Measurements from ENCODE around the gene ZNF35. TPM values are rescaled to one million over a fixed set of nuclear protein-coding genes. Genes with fewer than 3 reads are reported as not detected.
"Not testable (repeated sequence)": the region's sequence is repeated elsewhere in the genome, so short reads cannot be mapped to it uniquely, and the experiment has no call there.

The ZNF35 gene
- polyA plus RNA-seq, 2 of the 4 experiments (the other 2 are of a cell fraction) = 4.1 to 5.0 TPM

DNA sequence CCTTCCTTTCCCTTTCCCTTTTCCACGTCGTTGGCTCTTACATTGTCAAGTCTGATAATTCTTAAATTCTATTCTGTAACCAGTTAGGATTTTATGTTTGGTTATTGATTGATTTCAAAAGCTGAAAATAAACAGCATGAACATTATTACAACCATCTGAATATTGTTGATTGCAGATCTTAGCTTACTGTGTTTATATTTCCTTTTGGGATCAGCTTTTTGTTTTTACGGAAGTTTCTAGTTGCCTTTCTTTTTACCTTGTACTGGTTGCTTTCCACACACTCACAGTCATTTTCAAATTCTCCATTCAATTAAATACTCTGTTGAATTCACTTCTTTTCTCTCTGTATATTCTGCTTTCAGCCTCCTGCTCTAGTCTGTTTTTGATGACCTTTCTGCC lies 16.6 kb downstream of the ZNF35 start:
- ATAC-seq (no peak), FAIRE-seq (no peak), DNase-seq (ENCODE audit: low read depth in 1 of 2, low spot score in 1 of 2) (no peak)
- H3K27ac ChIP-seq = no peak overlapping the region
- no peaks in the 10 kb centered on the region for H3K4me1 ChIP-seq
- H3K4me3 ChIP-seq = no peak overlapping the region
- ChIA-PET CTCF (no interaction called here), POLR2A (no interaction called here)
- no peak overlapping the region for H3K4me2 ChIP-seq
- H3K9me3 ChIP-seq = peaks cover 25% of the 10 kb centered on the region
- no peak for TF ChIP-seq ZNF302 (CRISPR knock-in tag; IDR thresholded peaks at IDR 0.05)
- TF ChIP-seq HEYL (CRISPR knock-in tag; IDR thresholded peaks at IDR 0.05) = no peak
- TF ChIP-seq TFCP2L1 (CRISPR knock-in tag; IDR thresholded peaks at IDR 0.05) = no peak
- TF ChIP-seq ESRRA (IDR thresholded peaks at IDR 0.05; ENCODE audit: borderline replicate concordance, low read length) = no peak
- 83% methylated on average over 3 of the region's 3 CpGs for WGBS (ENCODE audit: missing lambda C conversion rate)

DNA sequence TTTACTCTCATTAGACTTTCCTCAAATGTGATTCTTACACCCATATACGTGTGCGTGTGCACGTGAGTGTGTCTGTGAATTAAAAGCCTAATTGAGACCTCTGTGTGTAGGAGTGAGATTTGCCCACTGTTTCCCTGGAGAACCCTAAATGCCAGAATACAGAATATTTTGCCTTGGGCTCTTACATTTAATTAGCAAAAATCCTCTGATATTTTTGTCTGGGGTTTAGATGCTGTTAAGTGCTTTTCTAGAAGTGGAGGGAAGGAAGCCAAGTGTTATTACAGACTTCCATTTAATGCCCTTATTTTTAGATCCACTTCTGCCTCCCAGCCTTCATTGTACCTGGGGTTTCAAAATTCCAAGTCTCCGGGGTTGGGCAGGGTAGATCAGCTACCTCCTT lies 17.8 kb downstream of the ZNF35 start:
- TF ChIP-seq PHF8 (IDR thresholded peaks at IDR 0.05; ENCODE audit: borderline replicate concordance, low read depth) (no peak), ZC3H11A (IDR thresholded peaks at IDR 0.05) (no peak), HEYL (CRISPR knock-in tag; IDR thresholded peaks at IDR 0.05) (no peak), RNF2 (IDR thresholded peaks at IDR 0.05; ENCODE audit: borderline replicate concordance, low read depth) (no peak), TP53 (CRISPR knock-in tag; IDR thresholded peaks at IDR 0.05) (no peak), CBX2 (IDR thresholded peaks at IDR 0.05; ENCODE audit: borderline replicate concordance, low read depth) (no peak), ZFP36 (IDR thresholded peaks at IDR 0.05; ENCODE audit: borderline replicate concordance, partially characterized antibody) (no peak)
- TF ChIP-seq, protein P1, sequence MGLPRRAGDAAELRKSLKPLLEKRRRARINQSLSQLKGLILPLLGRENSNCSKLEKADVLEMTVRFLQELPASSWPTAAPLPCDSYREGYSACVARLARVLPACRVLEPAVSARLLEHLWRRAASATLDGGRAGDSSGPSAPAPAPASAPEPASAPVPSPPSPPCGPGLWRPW (IDR thresholded peaks at IDR 0.05) = no peak
- TF ChIP-seq, protein P2, sequence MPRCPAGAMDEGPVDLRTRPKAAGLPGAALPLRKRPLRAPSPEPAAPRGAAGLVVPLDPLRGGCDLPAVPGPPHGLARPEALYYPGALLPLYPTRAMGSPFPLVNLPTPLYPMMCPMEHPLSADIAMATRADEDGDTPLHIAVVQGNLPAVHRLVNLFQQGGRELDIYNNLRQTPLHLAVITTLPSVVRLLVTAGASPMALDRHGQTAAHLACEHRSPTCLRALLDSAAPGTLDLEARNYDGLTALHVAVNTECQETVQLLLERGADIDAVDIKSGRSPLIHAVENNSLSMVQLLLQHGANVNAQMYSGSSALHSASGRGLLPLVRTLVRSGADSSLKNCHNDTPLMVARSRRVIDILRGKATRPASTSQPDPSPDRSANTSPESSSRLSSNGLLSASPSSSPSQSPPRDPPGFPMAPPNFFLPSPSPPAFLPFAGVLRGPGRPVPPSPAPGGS (IDR thresholded peaks at IDR 0.05) = no peak
- TF ChIP-seq, protein P3, sequence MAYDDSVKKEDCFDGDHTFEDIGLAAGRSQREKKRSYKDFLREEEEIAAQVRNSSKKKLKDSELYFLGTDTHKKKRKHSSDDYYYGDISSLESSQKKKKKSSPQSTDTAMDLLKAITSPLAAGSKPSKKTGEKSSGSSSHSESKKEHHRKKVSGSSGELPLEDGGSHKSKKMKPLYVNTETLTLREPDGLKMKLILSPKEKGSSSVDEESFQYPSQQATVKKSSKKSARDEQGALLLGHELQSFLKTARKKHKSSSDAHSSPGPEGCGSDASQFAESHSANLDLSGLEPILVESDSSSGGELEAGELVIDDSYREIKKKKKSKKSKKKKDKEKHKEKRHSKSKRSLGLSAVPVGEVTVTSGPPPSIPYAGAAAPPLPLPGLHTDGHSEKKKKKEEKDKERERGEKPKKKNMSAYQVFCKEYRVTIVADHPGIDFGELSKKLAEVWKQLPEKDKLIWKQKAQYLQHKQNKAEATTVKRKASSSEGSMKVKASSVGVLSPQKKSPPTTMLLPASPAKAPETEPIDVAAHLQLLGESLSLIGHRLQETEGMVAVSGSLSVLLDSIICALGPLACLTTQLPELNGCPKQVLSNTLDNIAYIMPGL (CRISPR knock-in tag; IDR thresholded peaks at IDR 0.05; ENCODE audit: borderline replicate concordance) = no peak
- POLR2A ChIA-PET = no interaction called here
- FAIRE-seq = no peak
- CTCF ChIA-PET = no interaction called here
- Histone ChIP-seq H3K4me3 (no peak overlapping the region), H3K27ac (no peak overlapping the region), H3K9me3 (peaks cover 13% of the 10 kb centered on the region; the same call in 2 of the 3 replicates), H3K4me2 (no peak overlapping the region), H3K4me1 (no peaks in the 10 kb centered on the region)
- no peak for ATAC-seq
- 71% methylated on average over 4 of the region's 4 CpGs for WGBS (ENCODE audit: missing lambda C conversion rate)
- no peak for DNase-seq (ENCODE audit: low read depth in 1 of 2, low spot score in 1 of 2)

DNA sequence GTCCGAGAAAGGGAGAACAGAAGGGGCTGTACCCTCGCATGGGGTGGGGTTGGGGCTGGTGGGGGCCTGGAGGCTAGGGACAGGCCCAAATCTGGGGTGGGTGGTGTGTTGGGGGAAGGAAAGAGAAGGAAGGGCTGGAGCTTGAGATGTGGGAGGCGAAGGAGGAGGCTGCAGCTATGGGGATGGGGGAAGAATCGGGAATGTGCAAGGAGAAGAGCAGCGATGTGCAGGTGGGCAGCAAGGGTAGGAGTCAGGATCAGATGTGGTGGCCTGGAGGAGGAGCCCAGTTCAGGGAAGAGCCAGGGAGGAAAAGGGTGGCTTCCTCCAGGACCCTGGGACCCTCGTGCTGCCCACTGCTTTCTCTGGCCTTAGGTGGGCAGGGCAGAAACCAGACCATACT lies 21.2 kb downstream of the ZNF35 start:
- no peak for FAIRE-seq
- ChIA-PET CTCF (no interaction called here), POLR2A (no interaction called here)
- Histone ChIP-seq H3K4me3 (no peak overlapping the region), H3K27ac (no peak overlapping the region), H3K4me2 (no peak overlapping the region), H3K9me3 (peaks cover 2% of the 10 kb centered on the region; the same call in 1 of the 3 replicates), H3K4me1 (no peaks in the 10 kb centered on the region)
- TF ChIP-seq MAZ (IDR thresholded peaks at IDR 0.05; ENCODE audit: borderline replicate concordance, low read depth, low read length) (no peak), JUNB (IDR thresholded peaks at IDR 0.05) (no peak), RCOR1 (IDR thresholded peaks at IDR 0.05; ENCODE audit: low read depth, low read length) (no peak)
- TF ChIP-seq, protein P4, sequence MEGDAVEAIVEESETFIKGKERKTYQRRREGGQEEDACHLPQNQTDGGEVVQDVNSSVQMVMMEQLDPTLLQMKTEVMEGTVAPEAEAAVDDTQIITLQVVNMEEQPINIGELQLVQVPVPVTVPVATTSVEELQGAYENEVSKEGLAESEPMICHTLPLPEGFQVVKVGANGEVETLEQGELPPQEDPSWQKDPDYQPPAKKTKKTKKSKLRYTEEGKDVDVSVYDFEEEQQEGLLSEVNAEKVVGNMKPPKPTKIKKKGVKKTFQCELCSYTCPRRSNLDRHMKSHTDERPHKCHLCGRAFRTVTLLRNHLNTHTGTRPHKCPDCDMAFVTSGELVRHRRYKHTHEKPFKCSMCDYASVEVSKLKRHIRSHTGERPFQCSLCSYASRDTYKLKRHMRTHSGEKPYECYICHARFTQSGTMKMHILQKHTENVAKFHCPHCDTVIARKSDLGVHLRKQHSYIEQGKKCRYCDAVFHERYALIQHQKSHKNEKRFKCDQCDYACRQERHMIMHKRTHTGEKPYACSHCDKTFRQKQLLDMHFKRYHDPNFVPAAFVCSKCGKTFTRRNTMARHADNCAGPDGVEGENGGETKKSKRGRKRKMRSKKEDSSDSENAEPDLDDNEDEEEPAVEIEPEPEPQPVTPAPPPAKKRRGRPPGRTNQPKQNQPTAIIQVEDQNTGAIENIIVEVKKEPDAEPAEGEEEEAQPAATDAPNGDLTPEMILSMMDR (IDR thresholded peaks at IDR 0.05) = no peak
- no peak for DNase-seq (ENCODE audit: low read depth in 1 of 2, low spot score in 1 of 2)
- ATAC-seq = no peak
- WGBS (ENCODE audit: missing lambda C conversion rate) = 45% methylated on average over 5 of the region's 6 CpGs

DNA sequence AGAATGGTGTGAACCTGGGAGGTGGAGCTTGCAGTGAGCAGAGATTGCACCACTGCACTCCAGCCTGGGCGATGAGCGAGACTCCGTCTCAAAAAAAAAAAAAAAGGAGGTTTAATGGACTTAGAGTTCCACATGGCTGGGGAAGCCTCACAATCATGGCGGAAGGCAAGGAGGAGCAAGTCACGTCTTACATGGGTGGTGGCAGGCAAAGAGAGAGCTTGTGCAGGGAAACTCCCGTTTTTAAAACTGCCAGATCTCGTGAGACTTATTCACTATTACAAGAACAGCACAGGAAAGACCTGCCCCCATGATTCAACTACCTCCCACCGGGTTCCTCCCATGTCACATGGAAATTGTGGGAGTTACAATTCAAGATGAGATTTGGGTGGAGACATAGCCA lies 24.9 kb downstream of the ZNF35 start:
- POLR2A ChIA-PET; CTCF ChIA-PET; H3K4me1 ChIP-seq; H3K27ac ChIP-seq; DNase-seq (ENCODE audit: low read depth in 1 of 2, low spot score in 1 of 2); H3K9me3 ChIP-seq; ATAC-seq; FAIRE-seq; H3K4me3 ChIP-seq; H3K4me2 ChIP-seq: not testable (repeated sequence)
- WGBS (ENCODE audit: missing lambda C conversion rate) = 48% methylated on average over 8 of the region's 8 CpGs

Data from A549 (cell line).